H7 (cell line): ENCODE results near the gene SUSD3. TPM values are rescaled to one million over a fixed set of nuclear protein-coding genes. Genes with fewer than 3 reads are reported as not detected.

Experiments
- DNase-seq: peaks from one replicate; pipeline ENCODE4 v3.0.0; 2012
- H3K27me3 ChIP-seq: 2 replicates; pipeline ENCODE4 v1.6.0; 2011; ENCODE audit warnings: mild to moderate bottlenecking, low read length; ENCODE audit not compliant: control insufficient read depth, insufficient read depth
- H3K36me3 ChIP-seq: replicated peaks from 2 replicates; pipeline ENCODE4 v1.5.1; 2011; ENCODE audit warnings: low read length; ENCODE audit not compliant: control insufficient read depth, insufficient read depth
- H3K4me3 ChIP-seq: 2 replicates; pipeline ENCODE4 v1.5.1; 2011; ENCODE audit warnings: low read depth, mild to moderate bottlenecking, control low read depth, low read length, moderate library complexity; ENCODE audit not compliant: insufficient read depth
- total RNA-seq: library from RNA; depleted of rRNA; stranded (reverse); fragments of >200 nt; shearing (Covaris generic); gene quantifications from 2 replicates; pipeline ENCODE4 v1.2.3, GENCODE V29; 2014

SUSD3 gene
- total RNA-seq, 1 experiment from 2014 or later: 20.3 TPM

- Histone ChIP-seq H3K36me3 (no peaks in the 10 kb centered on the region), H3K27me3 (no peaks in the 10 kb centered on the region), H3K4me3 (no peak overlapping the region)
- no peak for DNase-seq
These were observed 10.5 kb downstream of the SUSD3 start for GRCh38 chr9:93068956-93069355.

GRCh38 chr9:93071464-93071863 is 13.0 kb downstream of the SUSD3 start:
- Histone ChIP-seq H3K27me3 (no peaks in the 10 kb centered on the region), H3K4me3 (no peak overlapping the region), H3K36me3 (no peaks in the 10 kb centered on the region)
- DNase-seq: peak; percentile 91

GRCh38 chr9:93072383-93072795 is 13.9 kb downstream of the SUSD3 start:
- Histone ChIP-seq H3K27me3 (no peaks in the 10 kb centered on the region), H3K36me3 (no peaks in the 10 kb centered on the region), H3K4me3 (no peak overlapping the region)
- DNase-seq: no peak

GRCh38 chr9:93076101-93076791 is 17.7 kb downstream of the SUSD3 start:
- DNase-seq: no peak
- Histone ChIP-seq H3K27me3 (no peaks in the 10 kb centered on the region), H3K4me3 (no peak overlapping the region)

GRCh38 chr9:93076792-93077128 is 18.3 kb downstream of the SUSD3 start:
- no peak overlapping the region for H3K4me3 ChIP-seq
- H3K36me3 ChIP-seq: no peaks in the 10 kb centered on the region
- no peaks in the 10 kb centered on the region for H3K27me3 ChIP-seq
- no peak for DNase-seq

More at GRCh38 chr9:93076101-93076791, 17.7 kb downstream of the SUSD3 start:
- no peaks in the 10 kb centered on the region for H3K36me3 ChIP-seq

GRCh38 chr9:93077367-93077766 is 18.9 kb downstream of the SUSD3 start:
- H3K4me3 ChIP-seq: no peak overlapping the region
- DNase-seq: no peak

GRCh38 chr9:93077811-93078210 is 19.3 kb downstream of the SUSD3 start:
- Histone ChIP-seq H3K36me3 (no peaks in the 10 kb centered on the region), H3K27me3 (no peaks in the 10 kb centered on the region), H3K4me3 (no peak overlapping the region)
- DNase-seq: no peak

More at GRCh38 chr9:93077367-93077766, 18.9 kb downstream of the SUSD3 start:
- Histone ChIP-seq H3K36me3 (no peaks in the 10 kb centered on the region), H3K27me3 (no peaks in the 10 kb centered on the region)

- no peak for DNase-seq
- no peaks in the 10 kb centered on the region for H3K36me3 ChIP-seq
- H3K4me3 ChIP-seq: no peak overlapping the region
- H3K27me3 ChIP-seq: no peaks in the 10 kb centered on the region
These were observed 20.9 kb downstream of the SUSD3 start for GRCh38 chr9:93079371-93079770.

- no peaks in the 10 kb centered on the region for H3K36me3 ChIP-seq
- no peaks in the 10 kb centered on the region for H3K27me3 ChIP-seq
- DNase-seq: no peak
- H3K4me3 ChIP-seq: no peak overlapping the region
These were observed 21.9 kb downstream of the SUSD3 start for GRCh38 chr9:93080406-93080805.

GRCh38 chr9:93081081-93081529 is 22.6 kb downstream of the SUSD3 start:
- Histone ChIP-seq H3K27me3 (no peaks in the 10 kb centered on the region), H3K36me3 (peaks cover 2% of the 10 kb centered on the region), H3K4me3 (no peak overlapping the region)
- peak; percentile 25 for DNase-seq

GRCh38 chr9:93081931-93082330 is 23.4 kb downstream of the SUSD3 start:
- Histone ChIP-seq H3K4me3 (no peak overlapping the region), H3K36me3 (peaks cover 2% of the 10 kb centered on the region)
- no peak for DNase-seq

GRCh38 chr9:93082841-93083411 is 24.4 kb downstream of the SUSD3 start:
- H3K4me3 ChIP-seq: no peak overlapping the region
- DNase-seq: peak; percentile 57
- H3K36me3 ChIP-seq: peaks cover 2% of the 10 kb centered on the region
- H3K27me3 ChIP-seq: no peaks in the 10 kb centered on the region

More at GRCh38 chr9:93081931-93082330, 23.4 kb downstream of the SUSD3 start:
- H3K27me3 ChIP-seq: no peaks in the 10 kb centered on the region

- peak; percentile 27 for DNase-seq
These were observed 25.3 kb downstream of the SUSD3 start for GRCh38 chr9:93083592-93084470.

GRCh38 chr9:93084471-93084881 is 26.0 kb downstream of the SUSD3 start:
- H3K4me3 ChIP-seq: no peak overlapping the region
- peak; percentile 16 for DNase-seq

More at GRCh38 chr9:93083592-93084470, 25.3 kb downstream of the SUSD3 start:
- no peaks in the 10 kb centered on the region for H3K27me3 ChIP-seq
- H3K36me3 ChIP-seq: peaks cover 2% of the 10 kb centered on the region
- no peak overlapping the region for H3K4me3 ChIP-seq

More at GRCh38 chr9:93084471-93084881, 26.0 kb downstream of the SUSD3 start:
- Histone ChIP-seq H3K36me3 (peaks cover 2% of the 10 kb centered on the region), H3K27me3 (no peaks in the 10 kb centered on the region)
